T-cell (primary cell): Measurements from ENCODE around the gene TTC9B. TPM values are rescaled to one million over a fixed set of nuclear protein-coding genes. Genes with fewer than 3 reads are reported as not detected.

ENCODE experiments used
- ATAC-seq, 4 experiments: fragments of 200-7000 bp in 3 of 4; fragments of 150-1000 bp in 1 of 4; cut with Tn5 transposase; replicated peaks in 1 of 4; 1 replicate in 3 of 4; 2 replicates in 1 of 4; pipeline ENCODE4 v1.10.0; 2021; ENCODE audit warnings: moderate library complexity in 3 of 4, mild to moderate bottlenecking in 2 of 4, moderate number of reproducible peaks in 1 of 4
- CTCF ChIA-PET, 2 donors: fragments of 300-600 bp; sonication (Branson Sonifier 250); formaldehyde crosslinking; loops; one replicate each; lab custom pipeline; 2022; ENCODE audit warnings: antibody characterized with exemption in 2 of 2; lab: Charles Lee
- POLR2A ChIA-PET, 2 donors: fragments of 300-600 bp; sonication (Branson Sonifier 250); formaldehyde crosslinking; loops; one replicate each; lab custom pipeline; 2022; ENCODE audit warnings: antibody characterized with exemption in 2 of 2; lab: Charles Lee
- DNase-seq, 35 experiments: peaks; one replicate each; pipeline versions ENCODE4 v3.0.0 to v3.0.0-alpha.2; 2013 to 2023
- H3K27ac ChIP-seq: one replicate; pipeline ENCODE4 v1.5.1; 2013; ENCODE audit warnings: low read length
- H3K27me3 ChIP-seq, 2 experiments: replicated peaks in 1 of 2; 1 replicate in 1 of 2; 2 replicates in 1 of 2; pipeline versions ENCODE4 v1.6.1 to v1.7.0; 2013; ENCODE audit warnings: low read length in 1 of 2, mixed read lengths in 1 of 2; ENCODE audit not compliant: control insufficient read depth in 2 of 2, insufficient read depth in 2 of 2; ENCODE audit errors: extremely low read depth in 1 of 2
- H3K36me3 ChIP-seq, 2 donors: 1 replicate in 1 of 2; 2 replicates in 1 of 2; pipeline versions ENCODE4 v1.6.1 to v1.7.0; 2013; ENCODE audit warnings: low read length in 1 of 2; ENCODE audit not compliant: control insufficient read depth in 2 of 2, insufficient read depth in 1 of 2; ENCODE audit errors: extremely low read depth in 1 of 2
- H3K4me1 ChIP-seq, 2 experiments: 1 replicate in 1 of 2; 2 replicates in 1 of 2; pipeline versions ENCODE4 v1.6.1 to v1.7.0; 2013; ENCODE audit warnings: low read length in 2 of 2, mixed read lengths in 1 of 2; ENCODE audit not compliant: insufficient read depth in 2 of 2, control insufficient read depth in 1 of 2; ENCODE audit errors: extremely low read depth in 1 of 2
- H3K4me3 ChIP-seq, 2 donors: 1 replicate in 1 of 2; 2 replicates in 1 of 2; pipeline versions ENCODE4 v1.5.1 to v1.7.0; 2013; ENCODE audit warnings: mild to moderate bottlenecking in 2 of 2, low read length in 1 of 2, moderate library complexity in 1 of 2; ENCODE audit not compliant: control insufficient read depth in 1 of 2; ENCODE audit errors: extremely low read depth in 1 of 2
- H3K9me3 ChIP-seq: 2 replicates; pipeline ENCODE4 v1.7.0; 2013
- H3K27ac Mint-ChIP-seq, 2 donors: one replicate each; pipeline ENCODE4 v1.8.0; 2020 to 2021; ENCODE audit warnings: mild to moderate bottlenecking in 2 of 2, mixed read lengths in 2 of 2
- H3K27me3 Mint-ChIP-seq, 2 donors: one replicate each; pipeline ENCODE4 v1.8.0; 2021 to 2022; ENCODE audit warnings: mixed read lengths in 2 of 2
- H3K36me3 Mint-ChIP-seq: one replicate; pipeline ENCODE4 v1.8.0; 2021; ENCODE audit warnings: mixed read lengths
- H3K4me1 Mint-ChIP-seq, 3 donors: one replicate each; pipeline ENCODE4 v1.8.0; 2020 to 2022; ENCODE audit warnings: mixed read lengths in 3 of 3, mild to moderate bottlenecking in 1 of 3
- H3K4me3 Mint-ChIP-seq, 3 donors: one replicate each; pipeline ENCODE4 v1.8.0; 2020 to 2022; ENCODE audit warnings: mild to moderate bottlenecking in 3 of 3, mixed read lengths in 3 of 3, moderate library complexity in 3 of 3
- H3K9me3 Mint-ChIP-seq, 3 donors: one replicate each; pipeline ENCODE4 v1.8.0; 2020 to 2022; ENCODE audit warnings: mixed read lengths in 3 of 3
- WGBS: methylation state at CpG from one replicate; pipeline ENCODE4 v1.1.5; 2013; ENCODE audit warnings: missing lambda C conversion rate; ENCODE audit not compliant: insufficient coverage; 5-methylcytosine and 5-hydroxymethylcytosine counted together
- total RNA-seq, 35 experiments: library from RNA in 6 of 35; stranded (reverse) in 6 of 35; fragments of 120-200 nt in 1 of 35; gene quantifications; one replicate each; pipeline versions ENCODE4 v1.2.1 to v1.2.4 and lab custom pipeline; 2013 to 2026

TTC9B gene
- total RNA-seq, 5 donors from 2014 or later (not counting 1 experiment from before 2014, with no cell fraction given), result not detected

DNA sequence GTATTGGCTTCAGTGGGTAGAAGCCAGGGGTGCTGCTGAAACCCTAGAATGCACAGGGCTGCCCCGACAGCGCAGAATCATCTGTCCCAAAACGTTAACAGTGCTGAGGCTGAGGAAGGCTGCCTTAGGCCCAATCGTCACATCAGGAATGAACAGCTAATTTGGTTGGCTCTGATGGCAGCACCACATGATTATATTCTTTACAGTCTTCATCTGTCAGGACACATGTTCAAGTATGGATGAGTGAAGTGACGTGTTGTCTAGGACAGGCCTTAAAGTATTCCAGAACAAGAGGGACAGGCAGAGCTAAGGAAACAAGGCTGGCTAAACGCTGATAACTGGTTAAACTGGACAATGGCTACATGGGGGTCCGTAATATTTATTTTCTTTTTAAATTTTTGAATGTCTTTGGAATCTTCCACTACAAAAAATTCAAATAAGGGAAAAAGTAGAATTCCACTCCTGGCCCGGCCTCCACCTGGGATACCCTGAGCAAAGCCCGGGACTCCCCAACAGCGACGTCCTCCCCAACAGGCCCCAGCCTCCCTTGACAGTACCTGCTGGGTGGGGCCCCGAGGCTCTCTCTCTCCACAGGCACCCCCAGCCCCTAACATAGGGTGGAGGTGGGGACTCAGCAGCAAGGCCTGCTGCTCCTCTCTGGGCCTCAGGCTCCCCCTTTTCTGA, 23.1 kb upstream of the TTC9B start:
- Histone ChIP-seq H3K27ac (no peak overlapping the region), H3K4me3 (no peak overlapping the region), H3K9me3 (no peaks in the 10 kb centered on the region), H3K4me1 (no peaks in the 10 kb centered on the region), H3K36me3 (peaks cover 19 to 64% of the 10 kb centered on the region in 2 donors), H3K27me3 (no peaks in the 10 kb centered on the region)
- no peak overlapping the region for H3K4me3 Mint-ChIP-seq
- no peaks in the 10 kb centered on the region for H3K9me3 Mint-ChIP-seq
- peaks cover 3 to 6% (median 3%) of the 10 kb centered on the region in 3 donors for H3K4me1 Mint-ChIP-seq
- no peak overlapping the region for H3K27ac Mint-ChIP-seq
- ATAC-seq (no peak), DNase-seq (no peak)
- ChIA-PET CTCF (no interaction called here), POLR2A (no interaction called here)
- H3K36me3 Mint-ChIP-seq, result peaks cover 37% of the 10 kb centered on the region
- 97% methylated on average over 3 of the region's 12 CpGs for WGBS
- no peaks in the 10 kb centered on the region for H3K27me3 Mint-ChIP-seq

DNA sequence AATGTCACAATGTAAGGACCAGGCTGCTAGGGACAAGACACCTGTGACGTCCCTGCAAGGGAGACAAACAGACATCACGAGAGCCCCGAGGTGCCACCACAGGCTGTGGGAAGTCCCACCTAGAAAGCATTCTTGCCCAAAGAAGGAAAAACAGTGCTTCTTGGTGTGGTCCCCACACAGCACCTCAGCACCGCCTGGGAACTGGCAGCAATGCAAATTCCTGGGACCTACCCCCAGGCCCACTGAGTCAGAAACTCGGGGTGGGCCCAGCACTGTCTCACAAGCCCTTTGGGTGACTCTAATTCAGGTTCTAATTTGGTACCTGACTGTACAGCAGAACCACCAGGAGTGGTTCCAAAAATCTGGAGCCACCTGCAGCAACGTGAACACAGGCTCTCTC, 22.1 kb upstream of the TTC9B start:
- ATAC-seq (no peak), DNase-seq (no peak)
- Mint-ChIP-seq H3K4me1 (peaks cover 2 to 4% (median 3%) of the 10 kb centered on the region in 3 donors), H3K36me3 (peaks cover 37% of the 10 kb centered on the region), H3K27me3 (no peaks in the 10 kb centered on the region), H3K4me3 (no peak overlapping the region), H3K27ac (no peak overlapping the region), H3K9me3 (no peaks in the 10 kb centered on the region)
- Histone ChIP-seq H3K27me3 (no peaks in the 10 kb centered on the region), H3K9me3 (no peaks in the 10 kb centered on the region), H3K36me3 (peaks cover 22 to 73% of the 10 kb centered on the region in 2 donors), H3K4me3 (no peak overlapping the region), H3K27ac (no peak overlapping the region), H3K4me1 (no peaks in the 10 kb centered on the region)
- 87% methylated on average over 5 of the region's 6 CpGs for WGBS
- ChIA-PET CTCF (no interaction called here), POLR2A (no interaction called here)

DNA sequence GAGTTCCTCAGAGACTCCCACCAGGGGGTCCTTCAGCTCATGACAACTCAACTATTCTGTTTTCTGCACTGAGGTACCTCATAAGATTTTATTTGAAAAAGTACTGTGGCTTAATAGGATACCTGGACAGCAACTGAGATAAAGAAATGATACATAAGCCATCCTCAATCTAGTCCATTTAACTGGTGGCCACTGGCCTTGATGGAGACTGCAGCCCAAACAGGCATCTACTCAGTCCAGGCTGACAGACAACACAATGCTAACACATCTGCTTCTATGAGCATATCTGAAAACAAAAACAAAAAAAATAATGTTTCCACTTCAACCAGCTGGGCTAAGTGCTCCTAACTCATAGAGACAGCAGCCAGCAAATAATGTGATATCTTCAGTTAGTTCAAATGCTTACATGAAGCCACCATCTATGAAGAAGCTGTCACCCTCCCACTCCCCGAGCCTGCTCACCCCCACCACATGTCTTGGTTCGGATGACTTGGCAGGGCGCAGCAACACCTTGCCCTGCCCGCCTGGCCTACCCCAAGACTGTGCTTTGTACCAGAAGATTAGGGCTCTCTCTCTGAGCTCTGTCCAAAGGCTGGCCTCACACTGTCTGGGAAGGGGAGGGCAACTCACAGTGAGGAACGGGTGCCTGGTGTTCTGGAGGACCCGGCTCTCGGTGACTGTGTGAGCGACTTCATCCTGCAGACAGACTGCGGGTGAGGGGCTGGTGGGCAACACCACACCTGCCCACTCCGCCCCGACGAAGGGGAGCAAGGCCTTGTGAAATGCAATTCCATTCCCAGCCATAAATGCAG, 21.4 kb upstream of the TTC9B start:
- Mint-ChIP-seq H3K4me1 (peaks cover 0 to 2% (median 0%) of the 10 kb centered on the region in 3 donors), H3K27ac (no peak overlapping the region), H3K36me3 (peaks cover 37% of the 10 kb centered on the region)

DNA sequence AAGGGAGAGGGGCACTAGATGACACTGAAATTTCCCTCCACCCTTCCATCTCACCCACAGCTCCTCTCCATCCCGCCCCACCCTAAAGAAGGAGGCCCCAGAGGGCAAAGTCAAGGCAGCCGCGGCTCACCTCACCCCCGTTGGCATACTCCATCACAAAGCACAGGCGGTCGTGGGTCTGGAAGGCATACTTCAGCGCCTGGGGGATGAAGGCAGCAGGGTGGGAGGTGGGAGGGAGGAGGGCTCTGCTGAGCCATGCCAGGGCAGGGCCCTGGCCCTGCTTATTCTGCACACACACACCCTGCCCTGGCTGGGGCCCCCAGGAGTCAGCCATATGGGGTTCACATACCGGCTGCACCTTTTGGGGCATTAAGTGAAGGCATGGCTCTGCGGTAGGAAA, 20.6 kb upstream of the TTC9B start:
- peaks cover 31 to 82% of the 10 kb centered on the region in 2 donors for H3K36me3 ChIP-seq
- WGBS, result 100% methylated on average over 1 of the region's 9 CpGs
- H3K27ac Mint-ChIP-seq, result no peak overlapping the region
- H3K36me3 Mint-ChIP-seq, result peaks cover 34% of the 10 kb centered on the region
- H3K27me3 ChIP-seq, result no peaks in the 10 kb centered on the region
- no peaks in the 10 kb centered on the region for H3K9me3 ChIP-seq
- H3K27ac ChIP-seq, result no peak overlapping the region
- H3K27me3 Mint-ChIP-seq, result no peaks in the 10 kb centered on the region
- no peak overlapping the region for H3K4me3 ChIP-seq
- CTCF ChIA-PET, result no interaction called here
- H3K4me1 Mint-ChIP-seq, result no peaks in the 10 kb centered on the region
- no peak for ATAC-seq
- H3K4me1 ChIP-seq, result no peaks in the 10 kb centered on the region
- no peaks in the 10 kb centered on the region for H3K9me3 Mint-ChIP-seq
- no peak for DNase-seq
- no peak overlapping the region for H3K4me3 Mint-ChIP-seq
- POLR2A ChIA-PET, result no interaction called here

More for the DNA sequence above, 21.4 kb upstream of the TTC9B start:
- Histone ChIP-seq H3K4me1 (no peaks in the 10 kb centered on the region), H3K4me3 (no peak overlapping the region), H3K27me3 (no peaks in the 10 kb centered on the region), H3K27ac (no peak overlapping the region), H3K9me3 (no peaks in the 10 kb centered on the region), H3K36me3 (peaks cover 28 to 76% of the 10 kb centered on the region in 2 donors)
- no peak for ATAC-seq
- ChIA-PET CTCF (no interaction called here), POLR2A (interaction anchor here in 1 of 2 donors (0.6 kb wide), 1 partner anchor 128 kb away, joined by 3 read pairs; no protein-coding TSS in a partner anchor)
- no peak for DNase-seq
- Mint-ChIP-seq H3K4me3 (no peak overlapping the region), H3K27me3 (no peaks in the 10 kb centered on the region), H3K9me3 (no peaks in the 10 kb centered on the region)
- 86% methylated on average over 8 of the region's 12 CpGs for WGBS

DNA sequence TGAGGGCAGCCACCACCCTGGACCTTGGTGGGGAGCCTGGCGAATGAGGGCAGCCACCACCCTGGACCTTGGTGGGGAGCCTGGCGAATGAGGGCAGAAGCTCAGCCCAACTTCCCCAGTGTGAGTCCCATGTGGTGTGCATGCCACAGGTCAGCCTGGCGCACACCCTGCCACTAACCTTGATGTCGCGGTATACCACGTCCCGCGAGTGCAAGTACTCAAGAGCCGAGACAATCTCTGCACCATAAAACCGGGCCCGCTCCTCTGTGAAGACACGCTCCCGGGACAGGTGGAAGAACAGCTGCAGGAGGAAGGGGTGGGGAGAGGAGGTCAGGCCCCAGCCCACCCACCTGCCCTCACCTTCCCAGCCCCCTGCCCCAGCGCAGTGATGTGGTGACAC, 19.6 kb upstream of the TTC9B start:
- CTCF ChIA-PET, result no interaction called here
- Mint-ChIP-seq H3K27me3 (no peaks in the 10 kb centered on the region), H3K4me3 (no peak overlapping the region), H3K9me3 (no peaks in the 10 kb centered on the region), H3K27ac (no peak overlapping the region), H3K36me3 (peaks cover 34% of the 10 kb centered on the region), H3K4me1 (no peaks in the 10 kb centered on the region)
- Histone ChIP-seq H3K36me3 (peaks cover 28 to 84% of the 10 kb centered on the region in 2 donors), H3K9me3 (no peaks in the 10 kb centered on the region), H3K4me1 (no peaks in the 10 kb centered on the region), H3K27ac (no peak overlapping the region), H3K4me3 (no peak overlapping the region), H3K27me3 (no peaks in the 10 kb centered on the region)
- DNase-seq, result no peak
- ATAC-seq, result no peak
- POLR2A ChIA-PET, result no interaction called here
- 99% methylated on average over 5 of the region's 14 CpGs for WGBS

GRCh38 chr19:40236366-40236765, 18.2 kb upstream of the TTC9B start:
- H3K9me3 ChIP-seq, result no peaks in the 10 kb centered on the region
- 96% methylated on average over 6 of the region's 6 CpGs for WGBS
- H3K4me1 Mint-ChIP-seq, result no peaks in the 10 kb centered on the region
- H3K27ac Mint-ChIP-seq, result no peak overlapping the region
- H3K27me3 ChIP-seq, result no peaks in the 10 kb centered on the region
- H3K27ac ChIP-seq, result no peak overlapping the region
- H3K9me3 Mint-ChIP-seq, result no peaks in the 10 kb centered on the region
- no peaks in the 10 kb centered on the region for H3K27me3 Mint-ChIP-seq
- ChIA-PET CTCF (interaction anchor here in 1 of 2 donors (0.6 kb wide), 1 partner anchor 78 kb away, joined by 3 read pairs; no protein-coding TSS in a partner anchor), POLR2A (no interaction called here)
- H3K4me3 ChIP-seq, result no peak overlapping the region
- DNase-seq (no peak), ATAC-seq (no peak)
- peaks cover 34% of the 10 kb centered on the region for H3K36me3 Mint-ChIP-seq
- H3K4me3 Mint-ChIP-seq, result no peak overlapping the region
- H3K4me1 ChIP-seq, result no peaks in the 10 kb centered on the region
- peaks cover 21 to 73% of the 10 kb centered on the region in 2 donors for H3K36me3 ChIP-seq
